Endothelial cell of umbilical vein (primary cell): ENCODE results near the gene XRCC4. TPM values are rescaled to one million over a fixed set of nuclear protein-coding genes. Genes with fewer than 3 reads are reported as not detected.

ENCODE experiments used
- BruUV-seq: library from RNA; stranded (reverse); fragments of 400-500 nt; replicated peaks from 2 replicates; lab custom pipeline; 2021; lab: Mats Ljungman, UMichigan
- CTCF ChIA-PET: fragments of 300-600, 350-600 bp; sonication (Branson Sonifier 250); formaldehyde crosslinking; loops from one replicate; lab custom pipeline; 2021; ENCODE audit warnings: antibody characterized with exemption, inconsistent platforms; lab: Charles Lee
- POLR2A ChIA-PET: fragments of 300-600, 350-600 bp; sonication (Branson Sonifier 250); formaldehyde crosslinking; loops from one replicate; lab custom pipeline; 2021; ENCODE audit warnings: antibody characterized with exemption, inconsistent platforms; lab: Charles Lee
- DNase-seq: peaks from one replicate; pipeline ENCODE4 v3.0.0-alpha.2; 2011; ENCODE audit warnings: low read depth, low spot score
- FAIRE-seq: peaks from 2 replicates; lab custom pipeline; 2011; peaks lifted over from hg19 to GRCh38; lab: Jason Lieb, UNC
- H2AFZ ChIP-seq: 2 replicates; pipeline ENCODE4 v1.6.0; 2012; ENCODE audit warnings: low read depth, low read length, control low read depth, inconsistent platforms
- H3K27ac ChIP-seq: 2 replicates; pipeline ENCODE4 v1.5.1; 2011; ENCODE audit warnings: low read depth, mild to moderate bottlenecking, control low read depth, low read length, moderate library complexity; ENCODE audit not compliant: insufficient read depth
- H3K27me3 ChIP-seq, 2 experiments: 2 replicates each; pipeline versions ENCODE4 v1.6.0 to v1.6.1; 2011; ENCODE audit warnings: low read length in 2 of 2, mixed read lengths in 1 of 2; ENCODE audit not compliant: control insufficient read depth in 2 of 2, insufficient read depth in 2 of 2
- H3K36me3 ChIP-seq, 2 experiments: 2 replicates in 1 of 2; 3 replicates in 1 of 2; pipeline ENCODE4 v1.5.1; 2011; ENCODE audit warnings: low read length in 2 of 2, mild to moderate bottlenecking in 1 of 2, moderate library complexity in 1 of 2; ENCODE audit not compliant: control insufficient read depth in 2 of 2, insufficient read depth in 2 of 2; ENCODE audit errors: extremely low read depth in 1 of 2
- H3K4me1 ChIP-seq: 3 replicates; pipeline ENCODE4 v1.5.1; 2011; ENCODE audit warnings: mild to moderate bottlenecking, low read length; ENCODE audit not compliant: control insufficient read depth, insufficient read depth; ENCODE audit errors: extremely low read depth
- H3K4me2 ChIP-seq: 2 replicates; pipeline ENCODE4 v1.6.1; 2011; ENCODE audit warnings: low read length, control low read depth, mixed read lengths; ENCODE audit not compliant: insufficient read depth
- H3K4me3 ChIP-seq, 3 experiments: fragments of 200-600 bp in 1 of 3; sonication (generic), shearing (Covaris generic) in 1 of 3; replicated peaks in 1 of 3; 2 replicates each; pipeline ENCODE4 v1.5.1; 2011 to 2016; ENCODE audit warnings: control low read depth in 3 of 3, low read length in 3 of 3, mild to moderate bottlenecking in 2 of 3, inconsistent platforms in 1 of 3, low read depth in 1 of 3, moderate library complexity in 1 of 3; ENCODE audit not compliant: insufficient read depth in 1 of 3
- H3K79me2 ChIP-seq: 2 replicates; pipeline ENCODE4 v1.6.0; 2012; ENCODE audit warnings: low read length, inconsistent platforms; ENCODE audit not compliant: control insufficient read depth, insufficient read depth
- H3K9ac ChIP-seq: replicated peaks from 2 replicates; pipeline ENCODE3; 2011; ENCODE audit warnings: low read length, control low read depth; ENCODE audit not compliant: insufficient read depth; ENCODE audit errors: extremely low read depth
- H3K9me1 ChIP-seq: replicated peaks from 3 replicates; pipeline ENCODE4 v1.6.0; 2011; ENCODE audit warnings: mild to moderate bottlenecking, low read length; ENCODE audit not compliant: control insufficient read depth, insufficient read depth; ENCODE audit errors: extremely low read depth
- H3K9me3 ChIP-seq: replicated peaks from 2 replicates; pipeline ENCODE4 v1.5.1; 2012; ENCODE audit warnings: low read length, inconsistent platforms; ENCODE audit not compliant: control insufficient read depth, insufficient read depth
- H4K20me1 ChIP-seq: replicated peaks from 2 replicates; pipeline ENCODE3; 2011; ENCODE audit warnings: mild to moderate bottlenecking, low read length; ENCODE audit not compliant: control insufficient read depth, insufficient read depth; ENCODE audit errors: extremely low read depth
- CTCF ChIP-seq, 2 donors: IDR thresholded peaks; 1 replicate in 1 of 2; 2 replicates in 1 of 2; pipeline ENCODE4 v1.5.1; 2011; ENCODE audit warnings: low read length in 2 of 2, mild to moderate bottlenecking in 2 of 2, moderate library complexity in 2 of 2, control low read depth in 1 of 2, inconsistent platforms in 1 of 2, low read depth in 1 of 2; ENCODE audit not compliant: insufficient read depth in 1 of 2; ENCODE audit errors: extremely low read depth in 1 of 2
- EZH2 ChIP-seq: IDR thresholded peaks from 2 replicates; pipeline ENCODE4 v1.6.1; 2012; ENCODE audit warnings: borderline replicate concordance, low read depth, mild to moderate bottlenecking, moderate library complexity, low read length, inconsistent platforms; ENCODE audit not compliant: severe bottlenecking
- FOS ChIP-seq: IDR thresholded peaks from 2 replicates; pipeline ENCODE4 v1.6.1; 2011; ENCODE audit warnings: mild to moderate bottlenecking, low read length, moderate library complexity, borderline replicate concordance; ENCODE audit not compliant: insufficient read depth
- GATA2 ChIP-seq: IDR thresholded peaks from 2 replicates; pipeline ENCODE4 v1.7.0; 2011; ENCODE audit warnings: low read depth, mild to moderate bottlenecking, moderate library complexity, mixed read lengths, low read length; ENCODE audit not compliant: insufficient read length, insufficient read depth
- JUN ChIP-seq: IDR thresholded peaks from 2 replicates; pipeline ENCODE4 v1.6.1; 2011; ENCODE audit warnings: borderline replicate concordance, low read depth; ENCODE audit not compliant: insufficient read length, insufficient read depth
- MAX ChIP-seq: IDR thresholded peaks from 2 replicates; pipeline ENCODE4 v1.6.1; 2011; ENCODE audit not compliant: insufficient read depth, insufficient read length
- MYC ChIP-seq: IDR thresholded peaks from one replicate; pipeline ENCODE4 v1.6.1; 2011; ENCODE audit warnings: mild to moderate bottlenecking, low read depth, low read length
- POLR2A ChIP-seq: IDR thresholded peaks from 2 replicates; pipeline ENCODE4 v1.6.1; 2012; ENCODE audit warnings: low read depth, mild to moderate bottlenecking, control low read depth, low read length
- POLR2AphosphoS5 ChIP-seq: IDR thresholded peaks from 2 replicates; pipeline ENCODE4 v1.6.1; 2012; ENCODE audit warnings: low read depth, mild to moderate bottlenecking, control low read depth, low read length, moderate library complexity; ENCODE audit not compliant: insufficient read depth
- dilution Hi-C: fragments of 300-500 bp; cut with MboI; formaldehyde crosslinking; loops from one replicate; pipeline ENCODE4 v1.15.0; 2019; ENCODE audit warnings: low sequenced_read_pairs; ENCODE audit not compliant: extremely low pct_ligation_motif_present
- intact Hi-C: fragments of 100-400 bp; cut with micrococcal nuclease; formaldehyde crosslinking; loops from one replicate; pipeline ENCODE4 v1.10.0; 2022
- polyA plus RNA-seq, 4 experiments: library from polyadenylated mRNA; depleted of rRNA in 3 of 4; stranded (reverse) in 3 of 4; unstranded in 1 of 4; fragments of >200 nt; gene quantifications; 2 replicates each; pipeline versions ENCODE4 v1.2.1 to v1.2.3, GENCODE V29; 2011 to 2012; ENCODE audit warnings: missing spikeins in 1 of 4
- total RNA-seq: library from RNA; stranded (reverse); gene quantifications from 2 replicates; pipeline ENCODE4 v1.2.3, GENCODE V29; 2021

The XRCC4 gene
- total and polyA plus RNA-seq, 2 donors (not counting 3 experiments of a cell fraction or from before 2014, with no cell fraction given) = 1.3 to 7.7 TPM

DNA sequence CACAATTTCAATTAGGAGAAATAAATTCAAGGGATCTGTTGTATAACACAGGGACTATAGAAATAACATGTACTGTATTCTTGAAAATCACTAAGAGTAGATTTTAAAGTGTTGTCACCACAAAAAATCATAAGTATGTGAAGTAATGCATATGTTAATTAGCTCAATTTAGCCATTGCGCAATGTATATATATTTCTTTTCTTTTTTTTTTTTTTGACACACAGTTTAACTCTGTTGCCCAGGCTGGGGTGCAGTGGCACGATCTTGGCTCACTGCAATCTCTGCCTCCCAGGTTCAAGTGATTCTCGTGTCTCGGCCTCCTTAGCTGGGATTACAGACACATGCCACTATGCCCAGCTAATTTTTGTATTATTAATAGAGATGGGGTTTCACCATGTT, 70.2 kb downstream of the XRCC4 start:
- intact Hi-C loops = no loop called here
- H3K36me3 ChIP-seq = no peaks in the 10 kb centered on the region
- no TSS peak for BruUV-seq
- H3K79me2 ChIP-seq = no peaks in the 10 kb centered on the region
- no peak overlapping the region for H3K27ac ChIP-seq
- no peak overlapping the region for H3K4me3 ChIP-seq
- FAIRE-seq (no peak), DNase-seq (no peak)
- H3K9me3 ChIP-seq = no peaks in the 10 kb centered on the region
- POLR2A ChIA-PET = no interaction called here
- no peaks in the 10 kb centered on the region for H3K4me1 ChIP-seq
- no peak overlapping the region for H3K4me2 ChIP-seq
- CTCF ChIA-PET = interaction anchor here (1.5 kb wide), 1 partner anchor 16 kb away, joined by 4 read pairs; no protein-coding TSS in a partner anchor
- no peaks in the 10 kb centered on the region for H3K9me1 ChIP-seq
- H4K20me1 ChIP-seq = no peaks in the 10 kb centered on the region
- no peak overlapping the region for H2AFZ ChIP-seq
- no peaks in the 10 kb centered on the region for H3K27me3 ChIP-seq
- TF ChIP-seq CTCF (IDR thresholded peaks at IDR 0.05; ENCODE audit: extremely low read depth in 1 of 2, insufficient read depth in 1 of 2, low read depth in 1 of 2, low read length in 2 of 2) (no peak), EZH2 (no peak), MAX (no peak), GATA2 (no peak), FOS (no peak), MYC (no peak), POLR2AphosphoS5 (no peak), POLR2A (no peak), JUN (no peak)
- dilution Hi-C loops = no loop called here
- H3K9ac ChIP-seq = no peak overlapping the region
